IPS-15b (cell line): Measurements from ENCODE around the gene PLEKHM1.
"Not testable (repeated sequence)": the region's sequence is repeated elsewhere in the genome, so short reads cannot be mapped to it uniquely, and the experiment has no call there.

Source experiments
- H3K27me3 ChIP-seq: one replicate; pipeline ENCODE4 v1.6.1; 2013; ENCODE audit warnings: low read length; ENCODE audit not compliant: control insufficient read depth, insufficient read depth
- H3K36me3 ChIP-seq: one replicate; pipeline ENCODE4 v1.6.1; 2013; ENCODE audit warnings: low read length; ENCODE audit not compliant: control insufficient read depth, insufficient read depth
- H3K4me1 ChIP-seq: one replicate; pipeline ENCODE4 v1.6.1; 2013; ENCODE audit warnings: mild to moderate bottlenecking, low read length; ENCODE audit not compliant: control insufficient read depth, insufficient read depth
- H3K4me3 ChIP-seq: one replicate; pipeline ENCODE4 v1.5.1; 2013; ENCODE audit warnings: low read depth, low read length
- H3K9ac ChIP-seq: one replicate; pipeline ENCODE4 v1.6.1; 2013; ENCODE audit warnings: low read depth, mild to moderate bottlenecking, low read length
- H3K9me3 ChIP-seq: one replicate; pipeline ENCODE4 v1.6.1; 2013; ENCODE audit warnings: mild to moderate bottlenecking, low read length; ENCODE audit not compliant: control insufficient read depth, insufficient read depth

Gene PLEKHM1

DNA sequence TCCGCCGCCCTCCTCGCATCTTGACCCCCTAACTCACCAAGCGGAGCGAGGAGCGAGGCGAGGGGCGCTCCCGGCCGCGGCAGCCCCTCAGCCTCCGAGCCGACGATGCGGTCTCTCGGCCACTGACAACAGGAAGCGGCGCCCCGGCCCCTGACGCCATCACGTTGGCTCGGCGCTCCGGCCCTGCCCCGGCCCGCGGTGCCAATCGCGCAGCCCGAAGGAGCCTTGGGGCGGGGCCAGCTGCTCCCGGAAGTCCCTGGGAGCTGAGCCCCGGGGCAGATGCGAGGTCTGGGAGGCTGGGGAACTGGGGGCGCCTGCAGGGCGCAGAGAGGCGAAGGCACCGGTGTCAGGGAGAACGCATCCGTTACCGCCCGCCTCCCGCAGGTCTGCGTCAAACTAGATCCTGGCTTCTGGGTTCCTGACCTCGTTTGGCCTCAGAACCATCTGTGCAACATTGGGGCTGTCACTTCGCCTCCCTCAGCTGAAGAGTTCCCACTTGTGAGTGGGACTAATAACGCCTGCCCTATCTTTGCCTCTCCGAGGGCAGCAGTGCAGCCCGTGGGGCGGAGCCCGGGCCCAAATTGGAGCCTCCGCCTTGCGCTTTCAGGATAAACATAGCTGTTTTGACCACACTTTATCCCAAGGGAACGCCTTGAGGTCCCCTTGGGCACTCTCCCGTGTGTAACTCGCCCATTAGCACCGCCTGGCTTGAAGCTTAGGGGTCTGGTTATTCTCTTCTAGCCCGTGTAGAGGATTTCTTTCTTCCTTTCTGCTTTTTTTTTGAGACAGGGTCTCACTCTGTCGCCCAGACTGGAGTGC, at the start of gene PLEKHM1:
TSS of gene PLEKHM1 (minus strand) at position 107 of the 819 bp plus-strand sequence. CDS start 8,237 bp downstream, outside the sequence.
- not testable (repeated sequence) for H3K27me3 ChIP-seq

DNA sequence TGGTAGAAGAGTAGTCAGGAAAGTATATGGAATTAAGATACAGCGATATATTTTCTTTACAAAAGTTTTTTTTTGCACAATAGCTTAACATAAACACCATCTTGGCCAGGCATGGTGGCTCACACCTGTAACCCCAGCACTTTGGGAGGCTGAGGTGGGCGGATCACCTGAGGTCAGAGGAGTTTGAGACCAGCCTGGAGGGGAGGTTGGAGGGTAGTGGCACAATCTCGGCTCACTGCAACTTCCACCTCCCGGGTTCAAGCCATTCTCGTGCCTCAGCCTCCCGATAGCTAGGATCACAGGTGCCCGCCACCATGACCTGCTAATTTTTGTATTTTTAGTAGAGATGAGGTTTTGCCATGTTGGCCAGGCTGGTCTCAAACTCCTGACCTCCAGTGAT, 47.6 kb upstream of the PLEKHM1 start:
- H3K9ac ChIP-seq, H3K36me3 ChIP-seq, H3K9me3 ChIP-seq, H3K4me3 ChIP-seq, H3K4me1 ChIP-seq, H3K27me3 ChIP-seq: not testable (repeated sequence)

More for the DNA sequence above, at the start of gene PLEKHM1:
- H3K36me3 ChIP-seq, H3K9me3 ChIP-seq, H3K4me1 ChIP-seq, H3K9ac ChIP-seq: not testable (repeated sequence)
- H3K4me3 ChIP-seq, result peak within 1 kb of the TSS; percentile 53

DNA sequence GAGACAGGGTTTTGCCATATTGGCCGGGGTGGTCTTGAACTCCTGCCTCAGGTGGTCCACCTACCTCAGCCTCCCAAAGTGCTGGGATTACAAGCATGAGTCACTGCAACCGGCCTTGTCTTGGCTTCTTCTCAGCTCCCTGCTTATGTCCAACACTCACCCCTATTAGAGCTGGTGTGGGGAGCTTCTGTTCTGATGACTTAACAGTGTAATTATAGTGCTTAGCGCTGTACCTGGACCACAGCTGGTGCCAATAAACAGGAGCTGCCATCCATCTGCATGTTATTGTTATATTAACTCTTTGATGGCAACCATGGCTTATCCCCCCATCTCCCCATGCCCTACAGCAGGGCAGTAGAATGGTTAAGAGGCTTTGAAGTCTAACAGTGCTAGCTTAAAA, 15.6 kb upstream of the PLEKHM1 start:
- H3K36me3 ChIP-seq, H3K4me3 ChIP-seq: not testable (repeated sequence)

DNA sequence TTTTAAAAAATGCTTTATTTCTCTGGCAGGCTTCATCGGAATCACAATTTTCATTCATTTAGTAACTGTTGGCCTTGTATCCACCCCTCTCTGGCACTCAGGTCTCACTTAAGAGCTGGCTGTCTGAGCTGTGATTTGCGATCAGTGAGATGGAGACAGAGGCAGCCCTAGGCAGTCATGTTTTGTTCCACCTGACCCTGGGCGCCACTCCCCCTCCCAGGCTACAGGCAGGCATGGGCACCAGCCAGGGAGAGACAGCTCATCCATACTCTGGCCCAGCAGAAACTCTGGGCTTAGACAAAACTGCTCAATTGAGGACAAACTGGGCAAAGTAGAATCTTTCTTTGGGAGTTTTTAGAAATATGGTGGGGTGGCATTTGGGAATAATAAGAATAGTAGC, 14.7 kb upstream of the PLEKHM1 start:
- H3K9me3 ChIP-seq, H3K4me1 ChIP-seq, H3K4me3 ChIP-seq, H3K9ac ChIP-seq, H3K27me3 ChIP-seq, H3K36me3 ChIP-seq: not testable (repeated sequence)

More for the DNA sequence above, 15.6 kb upstream of the PLEKHM1 start:
- not testable (repeated sequence) for H3K9me3 ChIP-seq, H3K4me1 ChIP-seq, H3K9ac ChIP-seq, H3K27me3 ChIP-seq

- H3K4me3 ChIP-seq, H3K4me1 ChIP-seq, H3K36me3 ChIP-seq, H3K27me3 ChIP-seq, H3K9me3 ChIP-seq, H3K9ac ChIP-seq: not testable (repeated sequence)
Observed at GRCh38 chr17:45501092-45501707, 10.7 kb upstream of the PLEKHM1 start.

GRCh38 chr17:45500478-45500877, 10.0 kb upstream of the PLEKHM1 start:
- not testable (repeated sequence) for H3K27me3 ChIP-seq, H3K4me3 ChIP-seq, H3K36me3 ChIP-seq, H3K9ac ChIP-seq, H3K9me3 ChIP-seq, H3K4me1 ChIP-seq

DNA sequence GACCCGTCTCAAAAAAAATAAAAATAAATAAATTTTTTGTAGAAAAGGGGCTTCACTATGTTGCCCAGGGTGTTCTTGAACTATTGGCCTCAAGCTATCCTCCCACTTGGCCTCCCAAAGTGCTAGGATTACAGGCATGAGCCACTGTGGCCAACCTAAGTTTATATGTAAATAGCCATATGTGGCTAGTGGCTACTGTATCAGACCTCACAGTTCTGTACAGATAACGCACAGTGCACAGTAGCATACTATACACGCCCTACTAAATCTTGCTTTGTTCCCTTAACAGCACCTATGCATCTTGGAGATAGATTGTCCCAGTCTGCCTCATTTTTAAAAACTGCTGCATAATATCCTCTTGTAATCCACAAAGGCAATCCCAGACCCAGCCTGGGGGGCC, 8.7 kb upstream of the PLEKHM1 start:
- not testable (repeated sequence) for H3K4me3 ChIP-seq, H3K9ac ChIP-seq, H3K9me3 ChIP-seq, H3K36me3 ChIP-seq, H3K27me3 ChIP-seq, H3K4me1 ChIP-seq

GRCh38 chr17:45498377-45498776, 7.9 kb upstream of the PLEKHM1 start:
- not testable (repeated sequence) for H3K9me3 ChIP-seq, H3K27me3 ChIP-seq, H3K4me3 ChIP-seq, H3K36me3 ChIP-seq, H3K9ac ChIP-seq, H3K4me1 ChIP-seq

DNA sequence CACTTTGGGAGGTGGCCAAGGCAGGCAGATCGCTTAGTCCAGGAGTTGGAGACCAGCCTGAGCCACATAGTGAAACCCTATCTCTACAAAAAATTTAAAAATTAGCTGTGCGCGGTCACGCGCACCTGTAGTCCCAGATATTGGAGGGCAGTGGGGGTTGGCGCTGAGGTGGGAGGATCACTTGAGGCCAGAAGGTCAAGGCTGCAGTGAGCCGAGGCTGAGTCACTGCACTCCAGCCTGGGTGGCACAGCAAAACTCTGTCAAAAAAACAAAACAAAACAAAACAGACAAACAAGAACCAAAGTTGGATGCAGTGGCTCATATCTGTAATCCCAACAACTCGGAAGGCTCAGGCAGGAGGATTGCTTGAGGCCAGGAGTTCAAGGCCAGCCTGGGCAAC, 6.9 kb upstream of the PLEKHM1 start:
- H3K9me3 ChIP-seq, H3K9ac ChIP-seq, H3K4me1 ChIP-seq, H3K36me3 ChIP-seq, H3K4me3 ChIP-seq, H3K27me3 ChIP-seq: not testable (repeated sequence)

- not testable (repeated sequence) for H3K4me1 ChIP-seq, H3K9ac ChIP-seq, H3K9me3 ChIP-seq, H3K4me3 ChIP-seq, H3K36me3 ChIP-seq, H3K27me3 ChIP-seq
Observed at GRCh38 chr17:45496507-45496906, 6.0 kb upstream of the PLEKHM1 start.

- not testable (repeated sequence) for H3K36me3 ChIP-seq, H3K4me1 ChIP-seq, H3K9me3 ChIP-seq, H3K9ac ChIP-seq, H3K4me3 ChIP-seq, H3K27me3 ChIP-seq
Observed at GRCh38 chr17:45494556-45494955, 4.0 kb upstream of the PLEKHM1 start.

DNA sequence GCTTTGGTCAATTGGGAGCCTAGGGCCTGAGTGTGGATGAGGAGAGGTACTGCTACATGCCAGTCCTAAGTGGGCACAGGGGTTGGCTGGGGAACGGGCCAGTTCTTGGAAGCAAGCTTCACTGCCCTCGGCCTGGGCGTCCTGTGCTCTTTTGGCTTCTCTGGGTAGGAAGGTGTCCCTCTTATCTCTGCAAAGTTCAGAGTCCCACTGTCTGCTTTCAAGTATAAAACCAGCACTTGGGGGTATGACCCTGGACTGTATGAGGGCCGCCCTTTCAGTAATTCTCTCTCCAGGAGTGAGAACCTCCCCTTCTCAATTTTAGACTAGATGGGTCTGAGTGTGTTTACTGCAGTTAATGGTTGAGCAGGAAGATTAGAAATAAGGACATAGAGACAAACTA, 1.6 kb upstream of the PLEKHM1 start:
- not testable (repeated sequence) for H3K4me3 ChIP-seq, H3K4me1 ChIP-seq, H3K36me3 ChIP-seq, H3K27me3 ChIP-seq, H3K9me3 ChIP-seq, H3K9ac ChIP-seq
